ENCODE measurements around the gene PEX12. TPM values are rescaled to one million over a fixed set of nuclear protein-coding genes. Genes with fewer than 3 reads are reported as not detected.
"Not testable (repeated sequence)": the region's sequence is repeated elsewhere in the genome, so short reads cannot be mapped to it uniquely, and the experiment has no call there.

The PEX12 gene
- polyA plus RNA-seq, 1 donor: 7.1 TPM

DNA sequence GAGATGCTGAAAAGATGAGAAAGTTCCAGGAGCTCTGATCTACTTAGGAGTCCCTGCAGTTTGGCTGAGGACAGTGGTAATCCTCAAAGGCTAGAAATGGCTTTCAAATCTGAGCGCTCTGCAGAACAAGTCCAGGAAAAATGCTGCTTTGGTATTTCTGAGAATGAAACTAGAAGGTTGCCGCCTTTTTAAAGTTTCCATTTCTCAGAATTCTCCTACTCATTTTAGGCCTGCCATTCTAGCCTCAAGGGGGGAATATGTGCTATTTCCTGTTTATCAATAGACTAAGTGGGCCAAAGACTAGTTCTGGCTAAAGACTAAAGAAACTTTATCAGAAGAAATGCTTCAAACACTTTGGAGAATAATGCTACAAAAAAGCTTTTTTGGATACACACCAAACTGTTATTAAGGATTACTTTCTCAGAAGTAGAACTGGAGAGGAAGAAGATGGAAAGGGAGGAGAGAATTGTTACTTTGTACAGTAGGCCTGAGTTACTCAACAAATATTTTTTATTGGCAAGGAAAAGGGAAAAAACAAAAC, 40.7 kb downstream of the PEX12 start, which contains the start of gene SLFN12L:
Gene SLFN12L (minus strand): TSS at position 78 of the 541 bp plus-strand sequence. CDS start 15,314 bp downstream, outside the sequence.
- DNase-seq (ENCODE audit: low read depth): no peak

DNA sequence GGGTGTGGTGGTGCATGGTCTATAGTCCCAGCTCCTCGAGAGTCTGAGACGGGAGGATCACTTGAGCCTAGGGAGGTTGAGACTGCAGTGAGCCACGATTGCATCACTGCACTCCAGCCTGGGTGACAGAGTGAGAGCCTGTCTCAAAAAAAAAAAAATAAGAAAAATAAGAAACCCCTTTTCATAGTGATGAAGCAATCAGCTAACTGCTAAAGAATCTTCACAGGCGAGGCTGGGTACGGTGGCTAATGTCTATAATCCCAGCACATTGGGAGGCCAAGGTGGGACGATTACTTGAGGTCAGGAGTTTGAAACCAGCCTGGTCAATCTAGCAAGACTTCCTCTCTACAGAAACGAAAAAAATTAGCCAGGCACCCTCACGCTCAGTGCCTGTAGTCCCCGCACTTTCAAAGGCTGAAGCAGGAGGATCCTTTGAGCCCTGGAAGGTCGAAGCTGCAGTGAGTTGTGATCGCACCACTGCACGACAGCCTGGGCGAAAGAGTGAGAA, 41.7 kb downstream of the PEX12 start:
- DNase-seq (ENCODE audit: low read depth): no peak

DNA sequence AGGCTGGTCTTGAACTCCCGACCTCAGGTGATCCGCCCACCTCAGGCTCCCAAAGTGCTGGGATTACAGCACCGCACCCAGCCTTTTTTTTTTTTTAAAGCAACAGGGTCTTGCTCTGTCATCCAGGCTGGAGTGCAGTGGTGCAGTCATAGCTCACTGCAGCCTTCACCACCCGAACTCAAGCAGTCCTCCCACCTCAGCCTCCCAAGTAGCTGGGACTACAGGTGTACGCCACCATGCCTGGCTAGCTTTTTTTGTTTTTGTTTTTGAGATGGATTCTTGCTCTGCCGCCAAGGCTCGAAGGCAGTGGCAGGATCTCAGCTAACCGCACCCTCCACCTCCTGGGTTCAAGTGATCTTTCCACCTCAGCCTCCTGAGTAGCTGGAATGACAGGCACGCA, 43.0 kb downstream of the PEX12 start:
- DNase-seq (ENCODE audit: low read depth): not testable (repeated sequence)

DNA sequence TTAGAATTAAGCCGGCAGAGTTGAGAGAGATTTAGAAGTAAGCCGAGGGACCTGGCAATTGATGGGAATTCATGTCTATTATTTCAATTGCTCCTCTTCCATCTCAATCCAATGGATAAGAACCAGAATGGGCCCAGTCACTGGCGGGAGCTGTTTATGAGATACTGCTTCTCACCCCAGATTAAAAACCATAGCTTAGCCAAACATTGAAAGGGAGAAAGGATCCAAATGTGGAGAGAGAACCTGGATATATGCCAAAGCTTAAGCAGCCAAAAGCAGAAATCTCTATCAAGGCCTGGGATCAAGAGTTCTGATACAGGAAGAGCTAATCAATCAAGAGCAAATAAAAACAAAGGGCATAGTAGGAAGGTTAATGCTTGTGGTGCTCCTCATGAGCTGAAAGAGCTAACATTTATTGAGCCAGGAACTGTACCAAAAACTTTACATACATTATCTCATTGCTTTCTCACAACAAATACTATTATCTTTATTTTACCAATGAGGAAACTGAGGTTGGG, 43.7 kb downstream of the PEX12 start:
- no peak for DNase-seq (ENCODE audit: low read depth)

DNA sequence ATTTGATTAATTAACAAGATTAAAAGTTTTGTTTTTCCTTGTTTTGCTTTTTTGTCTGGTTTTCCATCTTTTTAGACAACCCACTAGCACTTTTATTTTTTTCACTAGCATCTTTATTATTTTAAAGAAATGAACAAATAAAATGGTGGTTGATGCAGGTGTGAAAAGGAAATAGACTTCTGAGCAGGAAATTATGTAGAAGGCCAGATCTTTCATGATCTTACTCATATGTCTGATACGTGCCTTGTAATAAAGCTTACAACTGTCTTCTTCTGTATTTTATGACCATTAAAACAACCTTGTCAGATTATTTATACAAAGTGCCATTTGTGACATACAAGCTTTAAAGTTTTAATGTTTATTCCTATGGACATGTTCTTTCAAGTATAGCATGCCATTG, 47.2 kb downstream of the PEX12 start:
- DNase-seq (ENCODE audit: low read depth): no peak

DNA sequence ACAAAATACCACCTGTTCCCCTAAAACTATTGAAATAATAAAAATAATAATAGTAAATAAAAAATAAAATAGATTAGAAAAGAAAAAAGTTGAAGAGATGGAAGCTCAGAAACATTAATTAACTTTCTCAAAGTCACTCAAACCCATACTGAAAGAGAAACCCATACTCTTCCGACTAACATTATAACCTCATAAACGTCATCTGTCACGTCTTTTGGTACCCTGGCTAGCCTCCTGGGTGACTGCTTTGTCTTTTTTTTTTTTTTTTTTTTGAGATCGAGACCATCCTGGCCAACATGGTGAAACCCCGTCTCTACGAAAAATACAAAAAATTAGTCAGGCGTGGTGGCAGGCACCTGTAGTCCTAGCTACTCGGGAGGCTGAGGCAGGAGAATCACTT, 48.5 kb downstream of the PEX12 start:
- no peak for DNase-seq (ENCODE audit: low read depth)

DNA sequence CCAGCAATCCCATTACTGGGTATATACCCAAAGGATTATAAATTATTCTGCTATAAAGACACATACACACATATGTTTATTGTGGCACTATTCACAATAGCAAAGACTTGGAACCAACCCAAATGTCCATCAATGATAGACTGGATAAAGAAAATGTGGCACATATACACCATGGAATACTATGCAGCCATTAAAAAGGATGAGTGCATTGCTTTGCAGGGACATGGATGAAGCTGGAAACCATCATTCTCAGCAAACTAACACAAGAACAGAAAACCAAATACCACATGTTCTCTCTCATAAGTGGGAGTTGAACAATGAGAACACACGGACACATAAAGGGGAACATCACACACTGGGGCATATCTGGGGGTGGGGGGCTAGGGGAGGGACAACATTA, 49.0 kb downstream of the PEX12 start:
- not testable (repeated sequence) for DNase-seq (ENCODE audit: low read depth)

Other genes with a start within 250 kb of the PEX12 start
- gene SLFN11, start 204.9 kb downstream of the PEX12 start, polyA plus RNA-seq (ENCODE audit: insufficient read length): 9.1 TPM
- 6.7 TPM for gene SLFN12, start 146.1 kb downstream of the PEX12 start, polyA plus RNA-seq (ENCODE audit: insufficient read length)
- 4.3 TPM for gene SLFN13, start 129.8 kb downstream of the PEX12 start, polyA plus RNA-seq (ENCODE audit: insufficient read length)
- gene SLFN12L, start 40.9 kb downstream of the PEX12 start, polyA plus RNA-seq (ENCODE audit: insufficient read length): not detected
- 0.24 TPM for gene SLFN14, start 17.8 kb downstream of the PEX12 start, polyA plus RNA-seq (ENCODE audit: insufficient read length)
- 75.0 TPM for gene AP2B1, start 8.8 kb upstream of the PEX12 start, polyA plus RNA-seq (ENCODE audit: insufficient read length)
- gene RASL10B, start 153.1 kb upstream of the PEX12 start, polyA plus RNA-seq (ENCODE audit: insufficient read length): 3.1 TPM
- gene GAS2L2, start 174.7 kb upstream of the PEX12 start, polyA plus RNA-seq (ENCODE audit: insufficient read length): not detected
- gene C17orf50, start 182.3 kb upstream of the PEX12 start, polyA plus RNA-seq (ENCODE audit: insufficient read length): not detected
- 3.6 TPM for gene MMP28, start 217.1 kb upstream of the PEX12 start, polyA plus RNA-seq (ENCODE audit: insufficient read length)
- gene TAF15, start 230.9 kb upstream of the PEX12 start, polyA plus RNA-seq (ENCODE audit: insufficient read length): 110 TPM